SH-SY5Y (cell line): ENCODE measurements around the gene DYRK3.

Experiments used
- GATA2 ChIP-seq: IDR thresholded peaks from 2 replicates; pipeline ENCODE4 v1.6.1; 2011; ENCODE audit warnings: mild to moderate bottlenecking, low read depth, low read length
- GATA3 ChIP-seq: IDR thresholded peaks from 2 replicates; pipeline ENCODE4 v1.6.1; 2011; ENCODE audit warnings: low read depth, mild to moderate bottlenecking, low read length, moderate library complexity

- TF ChIP-seq GATA2 (no peak), GATA3 (no peak)
Observed at GRCh38 chr1:206649261-206649921, 14.1 kb downstream of the DYRK3 start.
